ENCODE results near the gene NMNAT2.

- TF ChIP-seq CTCF (IDR thresholded peaks at IDR 0.05) (no peak), EZH2 (IDR thresholded peaks at IDR 0.05) (no peak)
Measured at GRCh38 chr1:183210681-183211080, 207.5 kb downstream of the NMNAT2 start.
